ENCODE results near the gene GBE1. TPM values are rescaled to one million over a fixed set of nuclear protein-coding genes. Genes with fewer than 3 reads are reported as not detected.
"Not testable (repeated sequence)": the region's sequence is repeated elsewhere in the genome, so short reads cannot be mapped to it uniquely, and the experiment has no call there.

GBE1 gene
- total RNA-seq, 2 experiments from 2014 or later = 18.0 to 21.4 TPM

DNA sequence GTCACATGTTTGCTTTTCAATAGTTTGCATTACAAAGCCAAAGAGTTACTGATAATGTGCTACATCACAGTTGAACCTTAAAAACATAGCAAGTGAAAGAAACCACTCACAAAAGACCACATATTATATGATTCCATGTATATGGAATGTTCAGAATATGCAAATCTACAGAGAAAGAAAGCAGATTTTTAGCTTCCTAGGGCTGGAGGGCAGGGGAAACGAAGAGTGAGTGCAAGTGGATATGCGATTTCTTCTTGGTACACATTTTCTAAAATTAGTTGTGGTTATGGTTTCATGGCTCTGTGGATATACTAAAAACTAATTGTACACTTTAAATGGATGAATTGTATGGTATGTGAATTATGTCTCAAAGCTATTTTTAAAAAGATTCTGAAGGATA, 4.0 kb upstream of the GBE1 start:
- ATAC-seq (no peak), DNase-seq (no peak)
- Mint-ChIP-seq H3K4me1 (peaks cover 12% of the 10 kb centered on the region), H3K4me3 (no peak overlapping the region), H3K27me3 (peaks cover 3% of the 10 kb centered on the region), H3K36me3 (peaks cover 1% of the 10 kb centered on the region), H3K9me3 (ENCODE audit: low read depth) (no peaks in the 10 kb centered on the region), H3K27ac (no peak overlapping the region)
- CTCF ChIA-PET = no interaction called here

DNA sequence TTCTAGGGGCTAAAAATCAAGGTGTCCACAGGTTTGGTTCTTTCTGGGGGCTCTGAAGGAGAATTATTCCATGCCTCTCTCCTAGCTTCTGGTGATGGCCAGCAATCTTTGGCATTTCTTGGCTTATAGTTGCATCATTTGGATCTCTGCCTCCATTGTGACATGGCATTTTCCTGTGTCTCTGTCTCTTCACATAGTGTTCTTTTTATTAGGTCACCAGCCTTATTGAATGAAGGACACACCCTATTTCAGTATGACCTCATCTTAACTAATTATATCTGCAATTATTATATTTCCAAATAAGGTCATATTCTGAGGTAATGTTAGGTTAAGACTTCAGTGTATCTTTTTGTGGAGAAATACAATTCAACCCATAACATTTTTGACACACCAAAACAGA, 3.2 kb upstream of the GBE1 start:
- DNase-seq (no peak), ATAC-seq (no peak)
- Mint-ChIP-seq H3K27ac (no peak overlapping the region), H3K9me3 (ENCODE audit: low read depth) (no peaks in the 10 kb centered on the region), H3K4me1 (peaks cover 17% of the 10 kb centered on the region), H3K27me3 (peaks cover 3% of the 10 kb centered on the region), H3K36me3 (peaks cover 6% of the 10 kb centered on the region), H3K4me3 (no peak overlapping the region)
- CTCF ChIA-PET = no interaction called here

DNA sequence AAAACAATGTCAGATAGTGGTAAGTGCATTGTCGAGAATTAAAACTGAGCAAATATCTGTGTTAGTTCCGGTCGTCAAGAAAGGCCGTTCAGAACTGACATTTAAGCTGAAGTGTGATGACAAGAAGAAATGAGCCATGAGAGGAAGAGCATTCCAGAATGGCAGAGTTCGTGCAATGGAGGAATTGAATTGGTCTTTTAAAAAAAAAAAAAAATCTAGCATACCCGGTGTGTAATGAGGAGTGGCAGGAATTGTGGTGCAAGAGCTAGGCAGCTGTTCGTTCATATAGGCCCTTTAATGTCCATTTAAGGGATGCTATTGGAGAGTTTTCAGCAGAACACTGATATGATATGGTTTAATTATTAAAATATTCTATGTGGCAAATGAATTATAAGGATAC, 2.6 kb upstream of the GBE1 start:
- H3K36me3 Mint-ChIP-seq = peaks cover 12% of the 10 kb centered on the region
- H3K27ac Mint-ChIP-seq = no peak overlapping the region
- CTCF ChIA-PET = no interaction called here
- H3K27me3 Mint-ChIP-seq = no peaks in the 10 kb centered on the region
- no peaks in the 10 kb centered on the region for H3K9me3 Mint-ChIP-seq (ENCODE audit: low read depth)
- no peak for ATAC-seq
- H3K4me3 Mint-ChIP-seq = no peak overlapping the region
- DNase-seq = no peak
- peaks cover 20% of the 10 kb centered on the region for H3K4me1 Mint-ChIP-seq

DNA sequence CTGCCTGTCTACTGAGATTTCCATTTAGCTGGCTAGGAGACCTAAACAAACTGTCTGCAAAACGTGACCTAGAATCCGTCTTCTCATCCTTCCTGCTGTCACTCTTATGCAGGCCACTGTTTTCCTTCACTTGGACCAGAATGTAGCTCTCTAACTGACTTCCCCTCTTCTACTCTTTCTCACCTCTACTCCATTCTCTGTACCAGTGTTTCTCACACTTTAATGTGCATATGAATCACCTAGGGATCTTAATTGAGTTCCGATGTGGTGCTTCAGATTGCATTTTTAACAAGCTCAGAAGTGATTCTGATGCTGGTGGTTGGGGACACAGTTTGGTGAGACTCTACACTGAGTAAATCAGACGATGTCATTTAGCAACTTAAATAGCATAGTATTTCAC, 1.6 kb upstream of the GBE1 start:
- no peak for DNase-seq
- Mint-ChIP-seq H3K27ac (no peak overlapping the region), H3K4me3 (peak overlapping the region; percentile 37), H3K9me3 (ENCODE audit: low read depth) (peaks cover 4% of the 10 kb centered on the region), H3K4me1 (peaks cover 25% of the 10 kb centered on the region), H3K27me3 (no peaks in the 10 kb centered on the region), H3K36me3 (peaks cover 22% of the 10 kb centered on the region)
- CTCF ChIA-PET = interaction anchor here (1.4 kb wide), 1 partner anchor 96 kb away, joined by 4 read pairs; no protein-coding TSS in a partner anchor
- no peak for ATAC-seq

DNA sequence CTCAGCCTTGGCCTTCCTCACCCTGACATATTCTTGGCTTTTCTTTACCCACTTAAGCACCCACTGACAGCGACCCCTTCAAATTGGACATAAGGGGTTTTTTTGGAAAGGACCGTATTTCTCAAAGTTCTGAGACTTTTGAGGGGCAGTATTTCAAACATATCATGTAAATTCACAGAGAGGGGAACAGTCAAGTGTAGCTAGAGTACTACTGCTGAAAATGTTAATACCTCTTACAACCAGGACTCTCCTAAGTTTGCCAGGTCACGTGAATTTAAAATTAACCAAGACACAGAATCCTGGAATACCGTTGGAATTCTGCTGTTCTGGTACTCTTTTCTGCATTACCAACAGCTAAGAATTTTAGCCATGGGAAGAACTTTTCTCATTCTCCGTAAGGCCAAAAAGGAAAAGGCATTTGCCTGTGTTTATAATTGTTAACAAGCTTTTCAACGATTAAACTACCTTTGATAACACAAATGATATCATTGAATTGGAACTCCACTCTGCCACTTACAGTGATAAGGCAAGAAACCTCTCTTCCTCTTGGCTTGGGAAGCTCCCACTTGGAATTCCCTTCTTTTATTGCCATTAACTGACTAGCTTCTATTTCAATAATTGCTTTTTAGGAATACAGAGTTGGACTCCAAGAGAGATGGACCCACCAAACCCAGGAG, 597 bp upstream of the GBE1 start:
- no peak for ATAC-seq
- Mint-ChIP-seq H3K27me3 (no peaks in the 10 kb centered on the region), H3K4me3 (peak overlapping the region; percentile 89), H3K27ac (peak overlapping the region; percentile 98), H3K4me1 (peaks cover 26% of the 10 kb centered on the region), H3K36me3 (peaks cover 31% of the 10 kb centered on the region), H3K9me3 (ENCODE audit: low read depth) (peaks cover 4% of the 10 kb centered on the region)
- CTCF ChIA-PET = interaction anchor here (0.8 to 1.4 kb wide), 3 partner anchors 9 to 95 kb away, joined by 3 to 4 read pairs (median 4); no protein-coding TSS in a partner anchor
- DNase-seq = no peak

DNA sequence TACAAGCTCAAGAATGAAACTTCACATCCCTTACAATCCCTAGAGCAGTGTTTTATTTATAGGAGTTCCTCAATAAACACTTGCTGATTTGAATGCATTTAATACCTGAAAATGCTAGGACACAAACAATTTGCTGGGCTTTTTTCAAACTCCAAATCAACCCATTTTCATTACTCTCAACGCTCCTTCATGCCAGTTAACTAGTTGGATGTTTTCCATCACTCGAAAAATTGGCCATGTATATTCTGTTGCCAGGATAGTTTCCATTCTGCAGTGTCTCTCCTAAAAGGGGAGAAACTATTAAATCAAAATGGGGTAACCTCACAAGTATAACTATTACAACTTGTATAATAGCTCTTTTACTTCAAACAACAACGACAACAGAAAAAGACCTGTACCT, 1.2 kb downstream of the GBE1 start:
- no peak for ATAC-seq
- Mint-ChIP-seq H3K27ac (peak overlapping the region; percentile 98), H3K27me3 (no peaks in the 10 kb centered on the region), H3K9me3 (ENCODE audit: low read depth) (peaks cover 4% of the 10 kb centered on the region), H3K4me1 (peaks cover 26% of the 10 kb centered on the region), H3K36me3 (peaks cover 42% of the 10 kb centered on the region), H3K4me3 (peak overlapping the region; percentile 89)
- CTCF ChIA-PET = no interaction called here
- DNase-seq = no peak

DNA sequence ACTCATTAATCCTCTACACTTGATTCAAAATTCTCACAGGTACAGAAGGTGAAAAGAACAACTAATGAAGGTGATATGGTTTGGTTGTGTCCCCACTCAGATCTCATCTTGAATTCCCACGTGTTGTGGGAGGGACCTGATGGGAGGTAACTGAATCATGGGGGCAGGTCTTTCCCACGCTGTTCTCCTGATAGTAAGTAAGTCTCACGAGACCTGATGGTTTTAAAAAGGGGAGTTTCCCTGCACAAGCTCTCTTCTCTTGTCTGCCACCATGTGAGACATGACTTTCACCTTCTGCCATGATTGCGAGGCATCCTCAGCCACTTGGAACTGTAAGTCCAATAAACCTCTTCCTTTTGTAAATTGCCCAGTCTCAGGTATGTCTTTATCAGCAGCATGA, 2.7 kb downstream of the GBE1 start:
- H3K9me3 Mint-ChIP-seq (ENCODE audit: low read depth); CTCF ChIA-PET; H3K27me3 Mint-ChIP-seq; DNase-seq; ATAC-seq; H3K27ac Mint-ChIP-seq; H3K4me3 Mint-ChIP-seq: not testable (repeated sequence)
- Mint-ChIP-seq H3K4me1 (peaks cover 26% of the 10 kb centered on the region), H3K36me3 (peaks cover 54% of the 10 kb centered on the region)

DNA sequence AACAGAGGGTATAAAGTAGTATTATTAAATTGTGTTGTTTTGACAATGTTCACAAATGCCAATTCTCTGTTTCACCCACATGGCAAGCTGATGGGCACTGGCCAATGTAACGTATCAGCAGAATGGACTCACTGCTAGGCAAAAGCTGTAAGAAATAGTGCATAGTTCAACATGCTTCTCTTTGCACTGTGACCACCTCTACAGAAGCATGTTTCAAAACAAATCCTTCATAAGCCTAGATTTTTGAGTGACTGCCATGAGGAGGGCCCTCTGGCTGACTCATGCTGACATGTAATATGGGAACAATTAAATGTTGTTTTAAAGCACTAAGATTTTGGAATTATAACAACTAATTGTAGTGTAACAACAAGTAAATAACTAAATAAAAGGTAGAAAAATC, 3.2 kb downstream of the GBE1 start:
- ATAC-seq (no peak), DNase-seq (no peak)
- H3K9me3 Mint-ChIP-seq (ENCODE audit: low read depth) = peaks cover 4% of the 10 kb centered on the region
- CTCF ChIA-PET = no interaction called here
- no peak overlapping the region for H3K27ac Mint-ChIP-seq
- H3K36me3 Mint-ChIP-seq = peaks cover 59% of the 10 kb centered on the region
- H3K27me3 Mint-ChIP-seq = no peaks in the 10 kb centered on the region
- H3K4me3 Mint-ChIP-seq = no peak overlapping the region
- H3K4me1 Mint-ChIP-seq = peaks cover 31% of the 10 kb centered on the region

DNA sequence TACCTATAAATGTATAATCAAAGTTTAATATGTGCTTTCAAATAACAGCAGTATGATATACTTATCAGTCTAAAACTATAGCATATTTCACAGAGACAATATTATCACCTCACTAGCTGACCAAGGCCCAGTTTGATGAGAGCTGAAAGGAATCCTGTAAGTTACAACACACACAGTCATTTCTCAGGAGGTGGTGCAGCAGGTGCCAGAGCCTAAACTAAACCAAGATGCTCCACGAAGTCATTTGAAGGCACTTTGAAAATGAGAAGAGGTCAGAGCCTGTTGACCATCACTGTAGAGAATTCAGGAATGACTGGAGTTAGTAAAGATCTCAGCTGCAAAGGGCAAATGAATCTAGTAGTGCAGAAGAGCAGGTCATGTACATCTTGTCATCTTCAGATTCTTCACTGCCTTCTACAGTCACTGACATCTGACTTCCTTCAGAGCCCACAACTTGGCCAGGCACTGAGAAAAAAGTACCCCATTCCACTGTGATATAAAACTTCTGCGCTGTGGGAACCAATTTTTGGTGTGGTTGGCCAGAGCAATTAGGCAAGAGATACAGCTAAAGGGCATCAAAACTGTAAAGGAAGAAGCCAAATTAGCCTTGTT, 7.9 kb downstream of the GBE1 start:
- CTCF ChIA-PET = no interaction called here
- Mint-ChIP-seq H3K36me3 (peaks cover 54% of the 10 kb centered on the region), H3K27ac (no peak overlapping the region), H3K27me3 (no peaks in the 10 kb centered on the region), H3K4me1 (peaks cover 7% of the 10 kb centered on the region), H3K9me3 (ENCODE audit: low read depth) (no peaks in the 10 kb centered on the region), H3K4me3 (no peak overlapping the region)
- DNase-seq (no peak), ATAC-seq (no peak)

DNA sequence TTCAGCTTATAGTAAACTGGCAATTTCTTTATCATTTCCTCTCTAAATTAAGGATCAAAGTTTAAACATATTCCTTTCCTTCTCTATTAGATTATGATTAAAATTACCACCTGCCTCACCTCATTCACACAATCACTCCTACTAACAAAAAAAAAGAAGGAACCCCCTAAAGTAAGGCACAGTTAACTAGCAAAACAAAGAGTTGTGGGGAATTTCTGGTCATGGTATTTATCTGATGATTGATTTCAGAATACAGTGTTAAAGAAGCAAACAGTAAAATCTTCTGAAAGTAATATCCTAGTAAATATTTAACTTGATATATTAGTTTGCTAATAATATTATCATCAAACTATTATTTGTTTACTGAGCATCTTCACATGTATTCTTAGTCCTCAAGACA, 8.8 kb downstream of the GBE1 start:
- no peak overlapping the region for H3K27ac Mint-ChIP-seq
- CTCF ChIA-PET = no interaction called here
- ATAC-seq (no peak), DNase-seq (no peak)
- peaks cover 47% of the 10 kb centered on the region for H3K36me3 Mint-ChIP-seq
- H3K4me1 Mint-ChIP-seq = peaks cover 5% of the 10 kb centered on the region
- H3K4me3 Mint-ChIP-seq = no peak overlapping the region
- no peaks in the 10 kb centered on the region for H3K27me3 Mint-ChIP-seq
- no peaks in the 10 kb centered on the region for H3K9me3 Mint-ChIP-seq (ENCODE audit: low read depth)

DNA sequence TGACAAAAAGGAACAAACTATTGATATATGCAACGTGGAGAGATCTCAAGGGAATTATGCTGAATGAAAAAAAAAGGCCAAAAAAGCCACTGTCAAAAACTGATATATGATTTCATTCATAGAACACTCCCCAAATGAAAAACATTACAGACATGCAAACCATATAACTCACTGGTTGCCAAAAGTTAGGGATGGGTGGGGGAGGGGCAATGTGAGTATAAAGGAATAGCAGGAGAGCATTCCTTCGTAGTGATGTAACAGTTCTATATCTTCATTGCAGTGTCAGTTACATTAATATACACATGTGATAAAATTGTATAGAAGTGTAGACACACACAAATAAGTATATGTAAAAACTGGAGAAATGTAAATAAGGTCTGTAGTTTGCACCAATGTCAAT, 12.2 kb downstream of the GBE1 start:
- no peaks in the 10 kb centered on the region for H3K27me3 Mint-ChIP-seq
- CTCF ChIA-PET = no interaction called here
- no peak for ATAC-seq
- peaks cover 24% of the 10 kb centered on the region for H3K36me3 Mint-ChIP-seq
- H3K27ac Mint-ChIP-seq = no peak overlapping the region
- no peaks in the 10 kb centered on the region for H3K9me3 Mint-ChIP-seq (ENCODE audit: low read depth)
- no peak for DNase-seq
- H3K4me3 Mint-ChIP-seq = no peak overlapping the region
- peaks cover 5% of the 10 kb centered on the region for H3K4me1 Mint-ChIP-seq

DNA sequence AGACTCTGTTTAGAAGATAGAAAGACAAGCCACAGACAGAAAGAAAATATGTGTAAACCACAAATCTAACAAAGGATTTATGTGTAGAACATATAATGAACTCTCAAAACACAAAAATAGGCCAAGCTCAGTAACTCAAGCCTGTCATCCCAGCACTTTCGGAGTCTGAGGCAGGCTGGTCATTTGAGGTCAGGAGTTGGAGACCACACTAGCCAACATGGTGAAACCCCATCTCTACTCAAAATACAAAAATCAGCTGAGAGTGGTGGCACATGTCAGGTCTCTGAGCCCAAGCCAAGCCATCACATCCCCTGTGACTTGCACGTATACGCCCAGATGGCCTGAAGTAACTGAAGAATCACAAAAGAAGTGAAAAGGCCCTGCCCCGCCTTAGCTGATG, 14.2 kb downstream of the GBE1 start:
- H3K4me3 Mint-ChIP-seq; ATAC-seq; H3K9me3 Mint-ChIP-seq (ENCODE audit: low read depth); H3K4me1 Mint-ChIP-seq; DNase-seq; H3K27me3 Mint-ChIP-seq; H3K27ac Mint-ChIP-seq; CTCF ChIA-PET: not testable (repeated sequence)
- H3K36me3 Mint-ChIP-seq = peaks cover 16% of the 10 kb centered on the region

DNA sequence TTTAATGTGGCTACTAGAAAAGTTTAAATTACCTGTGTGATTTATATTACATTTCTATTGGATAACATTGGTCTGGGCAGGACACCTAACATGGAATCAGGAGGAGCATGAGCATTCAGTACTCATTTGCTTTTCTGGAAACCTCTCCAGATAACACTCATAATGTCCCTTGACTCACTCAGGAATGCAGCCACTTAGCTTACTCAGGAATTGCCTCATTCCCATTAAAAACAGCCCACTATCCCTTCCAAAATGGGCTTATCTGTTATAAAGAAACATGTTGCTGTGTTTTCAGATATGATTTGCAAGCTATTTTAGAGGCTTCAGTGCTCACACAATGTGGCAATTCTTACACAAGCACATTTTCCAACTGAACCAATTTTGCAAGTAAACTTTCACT, 17.1 kb downstream of the GBE1 start:
- no peaks in the 10 kb centered on the region for H3K27me3 Mint-ChIP-seq
- CTCF ChIA-PET = no interaction called here
- no peaks in the 10 kb centered on the region for H3K9me3 Mint-ChIP-seq (ENCODE audit: low read depth)
- ATAC-seq (no peak), DNase-seq (no peak)
- peaks cover 10% of the 10 kb centered on the region for H3K36me3 Mint-ChIP-seq
- no peaks in the 10 kb centered on the region for H3K4me1 Mint-ChIP-seq
- H3K27ac Mint-ChIP-seq = no peak overlapping the region
- H3K4me3 Mint-ChIP-seq = no peak overlapping the region

DNA sequence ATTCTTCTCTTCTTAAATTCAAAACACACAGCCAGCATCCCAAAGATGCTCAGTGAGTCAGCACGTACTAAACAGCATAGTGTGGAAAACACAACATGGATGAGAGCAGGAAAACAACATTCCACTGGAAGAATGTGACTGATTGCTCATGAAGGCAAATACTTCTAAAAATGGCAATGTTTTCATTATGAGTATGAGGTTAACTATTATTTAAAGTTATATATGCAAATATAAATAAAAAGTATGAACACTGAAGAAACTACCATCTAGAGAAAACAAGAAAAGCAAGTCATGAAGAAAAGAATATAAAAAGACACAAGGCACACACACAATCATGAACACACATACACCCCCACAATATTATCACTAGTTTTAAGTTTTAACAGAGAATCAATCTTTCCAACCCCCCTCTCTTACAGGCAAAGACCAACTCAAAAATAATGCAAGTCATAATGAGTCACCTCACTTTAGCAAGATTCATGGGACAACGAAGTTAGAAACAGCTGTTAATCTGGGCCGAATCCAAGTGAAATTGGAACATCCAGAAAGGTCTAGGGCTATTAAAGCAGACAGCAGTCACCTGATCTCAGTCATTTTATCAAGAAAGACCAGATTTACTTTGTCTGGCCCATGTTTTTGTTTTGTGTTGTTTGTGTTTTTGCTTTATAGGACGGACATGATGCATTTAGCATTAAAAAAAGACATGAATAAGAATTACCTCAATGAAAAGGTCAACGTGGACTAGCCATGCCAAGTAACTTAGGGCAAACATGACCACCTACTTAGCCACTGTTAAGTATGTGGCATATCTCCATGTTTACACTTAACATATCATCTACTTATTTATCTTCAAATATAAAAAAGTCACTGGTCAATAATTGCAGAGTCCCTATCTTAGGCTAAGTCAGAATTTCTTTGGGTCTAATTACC, 18.1 kb downstream of the GBE1 start:
- no peak overlapping the region for H3K27ac Mint-ChIP-seq
- no peaks in the 10 kb centered on the region for H3K27me3 Mint-ChIP-seq
- no peaks in the 10 kb centered on the region for H3K4me1 Mint-ChIP-seq
- DNase-seq (no peak), ATAC-seq (no peak)
- peaks cover 11% of the 10 kb centered on the region for H3K36me3 Mint-ChIP-seq
- CTCF ChIA-PET = no interaction called here
- H3K4me3 Mint-ChIP-seq = no peak overlapping the region
- H3K9me3 Mint-ChIP-seq (ENCODE audit: low read depth) = no peaks in the 10 kb centered on the region

Data from activated CD8-positive, alpha-beta memory T cell treated with anti-CD3 and anti-CD28 coated beads, Interleukin-2, amount 10 ng/mL, durations not matched to agents 7 days and 5 days (primary cell).